ENCODE data around the gene KRTAP5-8. TPM values are rescaled to one million over a fixed set of nuclear protein-coding genes. Genes with fewer than 3 reads are reported as not detected.

The KRTAP5-8 gene
- total and polyA plus RNA-seq, 2 of the 4 experiments (the other 2 are of a cell fraction) = 0.07 TPM; not detected in 1

GRCh38 chr11:71551711-71552110, 13.9 kb downstream of the KRTAP5-8 start:
- intact Hi-C loops (cut with micrococcal nuclease) (no loop called here), in situ Hi-C loops (cut with MboI; ENCODE audit: low sequenced_read_pairs) (no loop called here), dilution Hi-C loops (cut with HindIII; ENCODE audit: low sequenced_read_pairs, unreplicated experiment) (no loop called here)
- no peak for DNase-seq
- no peak overlapping the region for H2AFZ ChIP-seq (replicated peaks; ENCODE audit: low read length, poor library complexity)
- TF ChIP-seq NFE2L2 (IDR thresholded peaks at IDR 0.05; ENCODE audit: low read depth, low read length) (peak; percentile 66), RFX5 (IDR thresholded peaks at IDR 0.05; ENCODE audit: low read depth, low read length) (no peak), FOS (IDR thresholded peaks at IDR 0.05; ENCODE audit: low read depth, low read length) (no peak), MAZ (IDR thresholded peaks at IDR 0.05; ENCODE audit: borderline replicate concordance, low read depth, low read length) (no peak), BHLHE40 (IDR thresholded peaks at IDR 0.05; ENCODE audit: low read depth, low read length) (no peak), CHD1 (IDR thresholded peaks at IDR 0.05; ENCODE audit: low read depth, low read length) (no peak), MAFK (IDR thresholded peaks at IDR 0.05; ENCODE audit: low read depth, low read length) (no peak), RCOR1 (IDR thresholded peaks at IDR 0.05; ENCODE audit: insufficient replicate concordance, low read length) (no peak)
- no peak for ATAC-seq (ENCODE audit: low read depth)
- H2BK5ac ChIP-seq (ENCODE audit: low read depth, low read length, poor library complexity, severe bottlenecking) = no peak overlapping the region
- no peak overlapping the region for H3K9ac ChIP-seq (ENCODE audit: low read depth, low read length)
- H2BK20ac ChIP-seq (ENCODE audit: low read depth, low read length) = no peak overlapping the region
- no peak overlapping the region for H4K91ac ChIP-seq (ENCODE audit: insufficient read depth, low read depth, low read length)
- no peak overlapping the region for H2BK15ac ChIP-seq (ENCODE audit: low read depth, low read length)
- H3K9me3 ChIP-seq (ENCODE audit: control insufficient read depth, insufficient read depth, low read length) = no peaks in the 10 kb centered on the region
- no peak overlapping the region for H3K27ac ChIP-seq (ENCODE audit: insufficient read depth, low read length)
- peaks cover 7% of the 10 kb centered on the region for H3K27me3 ChIP-seq (ENCODE audit: control insufficient read depth, insufficient read depth, low read length)
- ChIA-PET CTCF (no interaction called here), POLR2A (ENCODE audit: unreplicated experiment) (no interaction called here)
- no peak overlapping the region for H3K4me3 ChIP-seq (ENCODE audit: insufficient read depth, low read depth, low read length)
- H3K4me2 ChIP-seq (ENCODE audit: low read depth, low read length) = no peak overlapping the region
- BruUV-seq (replicated peaks) = no TSS peak
- no peak overlapping the region for H3K18ac ChIP-seq (ENCODE audit: low read depth, low read length)
- no peaks in the 10 kb centered on the region for H4K20me1 ChIP-seq (ENCODE audit: insufficient read depth, low read length)
- no peak overlapping the region for H4K8ac ChIP-seq (ENCODE audit: low read depth in 2 of 2, low read length in 2 of 2)
- H2AK9ac ChIP-seq (replicated peaks; ENCODE audit: low read depth, low read length, poor library complexity) = no peak overlapping the region
- H4K5ac ChIP-seq (ENCODE audit: low read depth, low read length) = no peak overlapping the region
- H2AK5ac ChIP-seq (ENCODE audit: low read depth, low read length) = no peak overlapping the region
- no peaks in the 10 kb centered on the region for H3K36me3 ChIP-seq (ENCODE audit: control insufficient read depth, insufficient read depth, low read length)
- no peaks in the 10 kb centered on the region for H3K79me1 ChIP-seq (ENCODE audit: low read depth in 1 of 2, low read length in 2 of 2)
- no peak overlapping the region for H3K56ac ChIP-seq (ENCODE audit: extremely low read depth, insufficient read depth, low read length)
- H3K23ac ChIP-seq (ENCODE audit: low read depth, low read length) = no peak overlapping the region
- no peak overlapping the region for H3K14ac ChIP-seq (replicated peaks; ENCODE audit: low read depth, low read length)
- H3K4ac ChIP-seq (ENCODE audit: low read depth, low read length) = no peak overlapping the region
- no peaks in the 10 kb centered on the region for H3K4me1 ChIP-seq (ENCODE audit: control insufficient read depth, insufficient read depth, low read length)
- H3K9me1 ChIP-seq (ENCODE audit: insufficient read depth, low read length) = no peaks in the 10 kb centered on the region
- H2BK120ac ChIP-seq (ENCODE audit: low read depth, low read length) = no peak overlapping the region
- no CpG with 5 or more reads among the region's 1 CpG for WGBS, 2 experiments (ENCODE audit: extremely low coverage in 2 of 2, insufficient read length in 1 of 2)
